ENCODE data around the gene CSTB.

CSTB gene

GRCh38 chr21:43745772-43746517, 30.2 kb downstream of the CSTB start:
- H3K36me3 ChIP-seq (ENCODE audit: insufficient read depth, low read length): peaks cover 5% of the 10 kb centered on the region
- no peaks in the 10 kb centered on the region for H3K9me3 ChIP-seq (ENCODE audit: control insufficient read depth, insufficient read depth, low read length)
- H3K4me1 ChIP-seq (ENCODE audit: insufficient read depth, low read length): no peaks in the 10 kb centered on the region
- H3K9ac ChIP-seq (ENCODE audit: low read depth, low read length): no peak overlapping the region

GRCh38 chr21:43744725-43745124, 31.4 kb downstream of the CSTB start:
- Histone ChIP-seq H3K4me1 (ENCODE audit: insufficient read depth, low read length) (no peaks in the 10 kb centered on the region), H3K36me3 (ENCODE audit: insufficient read depth, low read length) (peaks cover 5% of the 10 kb centered on the region), H3K9ac (ENCODE audit: low read depth, low read length) (no peak overlapping the region), H3K9me3 (ENCODE audit: control insufficient read depth, insufficient read depth, low read length) (no peaks in the 10 kb centered on the region)

GRCh38 chr21:43743947-43744346, 32.2 kb downstream of the CSTB start:
- Histone ChIP-seq H3K4me1 (ENCODE audit: insufficient read depth, low read length) (no peaks in the 10 kb centered on the region), H3K9ac (ENCODE audit: low read depth, low read length) (no peak overlapping the region), H3K9me3 (ENCODE audit: control insufficient read depth, insufficient read depth, low read length) (no peaks in the 10 kb centered on the region), H3K36me3 (ENCODE audit: insufficient read depth, low read length) (peaks cover 5% of the 10 kb centered on the region)

- Histone ChIP-seq H3K36me3 (ENCODE audit: insufficient read depth, low read length) (peaks cover 5% of the 10 kb centered on the region), H3K4me1 (ENCODE audit: insufficient read depth, low read length) (no peaks in the 10 kb centered on the region), H3K9ac (ENCODE audit: low read depth, low read length) (no peak overlapping the region), H3K9me3 (ENCODE audit: control insufficient read depth, insufficient read depth, low read length) (no peaks in the 10 kb centered on the region)
Measured at GRCh38 chr21:43741423-43742096, 34.5 kb downstream of the CSTB start.

GRCh38 chr21:43740497-43741156, 35.5 kb downstream of the CSTB start:
- no peaks in the 10 kb centered on the region for H3K4me1 ChIP-seq (ENCODE audit: insufficient read depth, low read length)
- no peaks in the 10 kb centered on the region for H3K9me3 ChIP-seq (ENCODE audit: control insufficient read depth, insufficient read depth, low read length)
- peak overlapping the region; percentile 2; the same call in 1 of the 2 replicates for H3K9ac ChIP-seq (ENCODE audit: low read depth, low read length)
- peaks cover 5% of the 10 kb centered on the region for H3K36me3 ChIP-seq (ENCODE audit: insufficient read depth, low read length)

GRCh38 chr21:43739621-43740435, 36.3 kb downstream of the CSTB start:
- Histone ChIP-seq H3K4me1 (ENCODE audit: insufficient read depth, low read length) (no peaks in the 10 kb centered on the region), H3K36me3 (ENCODE audit: insufficient read depth, low read length) (peaks cover 8% of the 10 kb centered on the region; the same call in 1 of the 2 replicates), H3K9ac (ENCODE audit: low read depth, low read length) (no peak overlapping the region; the same call in 1 of the 2 replicates), H3K9me3 (ENCODE audit: control insufficient read depth, insufficient read depth, low read length) (no peaks in the 10 kb centered on the region)

GRCh38 chr21:43737158-43737950, 38.8 kb downstream of the CSTB start:
- H3K9ac ChIP-seq (ENCODE audit: low read depth, low read length): no peak overlapping the region
- H3K4me1 ChIP-seq (ENCODE audit: insufficient read depth, low read length): no peaks in the 10 kb centered on the region
- H3K36me3 ChIP-seq (ENCODE audit: insufficient read depth, low read length): peaks cover 8% of the 10 kb centered on the region; the same call in 1 of the 2 replicates
- H3K9me3 ChIP-seq (ENCODE audit: control insufficient read depth, insufficient read depth, low read length): no peaks in the 10 kb centered on the region

- H3K36me3 ChIP-seq (ENCODE audit: insufficient read depth, low read length): peaks cover 8% of the 10 kb centered on the region; the same call in 1 of the 2 replicates
- H3K4me1 ChIP-seq (ENCODE audit: insufficient read depth, low read length): no peaks in the 10 kb centered on the region
- H3K9me3 ChIP-seq (ENCODE audit: control insufficient read depth, insufficient read depth, low read length): no peaks in the 10 kb centered on the region
- no peak overlapping the region for H3K9ac ChIP-seq (ENCODE audit: low read depth, low read length)
Measured at GRCh38 chr21:43736224-43736883, 39.8 kb downstream of the CSTB start.

GRCh38 chr21:43735236-43736091, 40.6 kb downstream of the CSTB start:
- Histone ChIP-seq H3K9me3 (ENCODE audit: control insufficient read depth, insufficient read depth, low read length) (no peaks in the 10 kb centered on the region), H3K4me1 (ENCODE audit: insufficient read depth, low read length) (no peaks in the 10 kb centered on the region)

GRCh38 chr21:43734928-43735229, 41.2 kb downstream of the CSTB start:
- no peaks in the 10 kb centered on the region for H3K4me1 ChIP-seq (ENCODE audit: insufficient read depth, low read length)
- H3K36me3 ChIP-seq (ENCODE audit: insufficient read depth, low read length): peaks cover 8% of the 10 kb centered on the region; the same call in 1 of the 2 replicates
- no peak overlapping the region for H3K9ac ChIP-seq (ENCODE audit: low read depth, low read length)

More at GRCh38 chr21:43735236-43736091, 40.6 kb downstream of the CSTB start:
- Histone ChIP-seq H3K36me3 (ENCODE audit: insufficient read depth, low read length) (peaks cover 8% of the 10 kb centered on the region; the same call in 1 of the 2 replicates), H3K9ac (ENCODE audit: low read depth, low read length) (no peak overlapping the region)

GRCh38 chr21:43734131-43734927, 41.8 kb downstream of the CSTB start:
- Histone ChIP-seq H3K9ac (ENCODE audit: low read depth, low read length) (no peak overlapping the region), H3K36me3 (ENCODE audit: insufficient read depth, low read length) (peaks cover 8% of the 10 kb centered on the region; the same call in 1 of the 2 replicates), H3K9me3 (ENCODE audit: control insufficient read depth, insufficient read depth, low read length) (no peaks in the 10 kb centered on the region), H3K4me1 (ENCODE audit: insufficient read depth, low read length) (no peaks in the 10 kb centered on the region; the same call in 1 of the 2 replicates)

More at GRCh38 chr21:43734928-43735229, 41.2 kb downstream of the CSTB start:
- H3K9me3 ChIP-seq (ENCODE audit: control insufficient read depth, insufficient read depth, low read length): no peaks in the 10 kb centered on the region

Data from ES-I3 (cell line).